ENCODE measurements around the gene MOGAT3.

GRCh38 chr7:101206665-101207042, 5.8 kb upstream of the MOGAT3 start:
- TF ChIP-seq POLR2AphosphoS5 (IDR thresholded peaks at IDR 0.05; ENCODE audit: low read depth, low read length), result no peak
- TF ChIP-seq POLR2A (IDR thresholded peaks at IDR 0.05; ENCODE audit: low read depth, low read length), result no peak
- no peak for TF ChIP-seq TAF1 (IDR thresholded peaks at IDR 0.05; ENCODE audit: borderline replicate concordance, low read depth, low read length)
